HepG2 (cell line): ENCODE data around the gene WTAP. TPM values are rescaled to one million over a fixed set of nuclear protein-coding genes. Genes with fewer than 3 reads are reported as not detected.

Experiments used
- AHR ChIP-seq: IDR thresholded peaks from 2 replicates; pipeline ENCODE4 v1.6.1; 2018; ENCODE audit warnings: missing genetic modification reagents, missing compliant biosample characterization
- DNMT1 ChIP-seq: sonication (generic); formaldehyde crosslinking; IDR thresholded peaks from 2 replicates; pipeline ENCODE4 v1.5.1; 2020; ENCODE audit warnings: mild to moderate bottlenecking, missing genetic modification reagents
- MXD4 ChIP-seq: IDR thresholded peaks from 2 replicates; pipeline ENCODE4 v1.6.1; 2016; ENCODE audit warnings: mild to moderate bottlenecking, missing biosample characterization, missing genetic modification reagents
- NFYB ChIP-seq: sonication (generic); formaldehyde crosslinking; IDR thresholded peaks from 2 replicates; pipeline ENCODE4 v1.4.0; 2020; ENCODE audit warnings: missing genetic modification reagents
- RARA ChIP-seq: IDR thresholded peaks from 2 replicates; pipeline ENCODE4 v1.6.1; 2016; ENCODE audit warnings: missing genetic modification reagents, missing compliant biosample characterization
- SNAI1 ChIP-seq: sonication (generic); formaldehyde crosslinking; IDR thresholded peaks from 2 replicates; pipeline ENCODE4 v1.5.0; 2020; ENCODE audit warnings: mild to moderate bottlenecking, missing genetic modification reagents, borderline replicate concordance
- SYNCRIP ChIP-seq: fragments of 200-400 bp; formaldehyde crosslinking; IDR thresholded peaks from 2 replicates; pipeline ENCODE4 v1.6.1; 2018; ENCODE audit warnings: mild to moderate bottlenecking, low read depth, low read length; ENCODE audit not compliant: insufficient read depth
- TCF7L2 ChIP-seq: IDR thresholded peaks from 2 replicates; pipeline ENCODE4 v1.6.1; 2011; ENCODE audit warnings: mild to moderate bottlenecking, low read depth, low read length, moderate library complexity
- YY1 ChIP-seq: IDR thresholded peaks from 2 replicates; pipeline ENCODE4 v1.6.1; 2011; ENCODE audit warnings: low read length, low read depth, moderate library complexity, mild to moderate bottlenecking; ENCODE audit not compliant: insufficient read depth, insufficient replicate concordance
- ZBTB1 ChIP-seq: sonication (generic); formaldehyde crosslinking; IDR thresholded peaks from 2 replicates; pipeline ENCODE4 v1.4.0; 2020; ENCODE audit warnings: missing genetic modification reagents, borderline replicate concordance
- ZC3H4 ChIP-seq: sonication (generic); formaldehyde crosslinking; IDR thresholded peaks from 2 replicates; pipeline ENCODE4 v1.4.0; 2020; ENCODE audit warnings: missing genetic modification reagents, borderline replicate concordance
- ZFAT ChIP-seq: sonication (generic); formaldehyde crosslinking; conservative IDR thresholded peaks from 2 replicates; pipeline ENCODE4 v1.8.1; 2023; ENCODE audit warnings: missing genetic modification reagents, inconsistent platforms
- ZFP36L1 ChIP-seq: sonication (generic); formaldehyde crosslinking; IDR thresholded peaks from 2 replicates; pipeline ENCODE4 v1.8.0; 2022; ENCODE audit warnings: mild to moderate bottlenecking, missing genetic modification reagents, moderate library complexity
- ZNF232 ChIP-seq: sonication (generic); formaldehyde crosslinking; IDR thresholded peaks from 2 replicates; pipeline ENCODE4 v1.4.0; 2020; ENCODE audit warnings: missing genetic modification reagents, borderline replicate concordance
- ZNF292 ChIP-seq: sonication (generic); formaldehyde crosslinking; IDR thresholded peaks from 2 replicates; pipeline ENCODE4 v1.8.1; 2022; ENCODE audit warnings: mild to moderate bottlenecking, low read depth, missing genetic modification reagents, borderline replicate concordance
- ZNF367 ChIP-seq: sonication (generic); formaldehyde crosslinking; IDR thresholded peaks from 2 replicates; pipeline ENCODE4 v1.4.0; 2020; ENCODE audit warnings: missing genetic modification reagents, borderline replicate concordance
- ZNF430 ChIP-seq: sonication (generic); formaldehyde crosslinking; IDR thresholded peaks from 2 replicates; pipeline ENCODE4 v1.9.0; 2021; ENCODE audit warnings: mild to moderate bottlenecking, missing genetic modification reagents
- ZNF672 ChIP-seq: sonication (generic); formaldehyde crosslinking; IDR thresholded peaks from 2 replicates; pipeline ENCODE4 v1.8.1; 2022; ENCODE audit warnings: missing genetic modification reagents
- polyA plus RNA-seq, 8 experiments: library from polyadenylated mRNA; depleted of rRNA in 3 of 8; stranded (reverse) in 7 of 8; unstranded in 1 of 8; fragments of >200 nt; fragmentation: Illumina TruSeq in 4 of 8; extraction: Trizol in 4 of 8; gene quantifications; 2 replicates each; pipeline versions ENCODE4 v1.2.1 to v1.2.3, GENCODE V29; 2011 to 2016; ENCODE audit warnings: low read depth in 4 of 8, missing spikeins in 1 of 8, mixed read lengths in 1 of 8; ENCODE audit not compliant: insufficient read depth in 1 of 8
- total RNA-seq, 5 experiments: library from RNA; depleted of rRNA; stranded (reverse); fragments of >200 nt; fragmentation: Illumina TruSeq; extraction: Trizol; gene quantifications; 2 replicates each; pipeline ENCODE4 v1.2.3, GENCODE V29; 2016; ENCODE audit warnings: low read depth in 1 of 5
- TF ChIP-seq, protein P1 (sequence below): sonication (generic); formaldehyde crosslinking; IDR thresholded peaks from 2 replicates; pipeline ENCODE4 v1.4.0; 2020; ENCODE audit warnings: mild to moderate bottlenecking, low read depth, missing genetic modification reagents
- TF ChIP-seq, protein P2 (sequence below): conservative IDR thresholded peaks from 2 replicates; pipeline ENCODE4 v1.6.1; 2018; ENCODE audit warnings: missing genetic modification reagents
- TF ChIP-seq, protein P3 (sequence below): IDR thresholded peaks from 2 replicates; pipeline ENCODE4 v1.6.1; 2016
- TF ChIP-seq, protein P4 (sequence below): IDR thresholded peaks from 2 replicates; pipeline ENCODE4 v1.6.1; 2016; ENCODE audit warnings: low read depth, control low read depth
- TF ChIP-seq, protein P5 (sequence below): sonication (generic); formaldehyde crosslinking; IDR thresholded peaks from 2 replicates; pipeline ENCODE4 v1.9.0; 2021; ENCODE audit warnings: missing genetic modification reagents, mild to moderate bottlenecking, borderline replicate concordance

WTAP gene
- total and polyA plus RNA-seq, 2 of the 13 experiments (the other 11 are each of a cell fraction or from before 2014, with no cell fraction given): 31.6 to 167 TPM

- TF ChIP-seq, protein P1, sequence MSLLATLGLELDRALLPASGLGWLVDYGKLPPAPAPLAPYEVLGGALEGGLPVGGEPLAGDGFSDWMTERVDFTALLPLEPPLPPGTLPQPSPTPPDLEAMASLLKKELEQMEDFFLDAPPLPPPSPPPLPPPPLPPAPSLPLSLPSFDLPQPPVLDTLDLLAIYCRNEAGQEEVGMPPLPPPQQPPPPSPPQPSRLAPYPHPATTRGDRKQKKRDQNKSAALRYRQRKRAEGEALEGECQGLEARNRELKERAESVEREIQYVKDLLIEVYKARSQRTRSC (CRISPR knock-in tag): no peak
- TF ChIP-seq, protein P2, sequence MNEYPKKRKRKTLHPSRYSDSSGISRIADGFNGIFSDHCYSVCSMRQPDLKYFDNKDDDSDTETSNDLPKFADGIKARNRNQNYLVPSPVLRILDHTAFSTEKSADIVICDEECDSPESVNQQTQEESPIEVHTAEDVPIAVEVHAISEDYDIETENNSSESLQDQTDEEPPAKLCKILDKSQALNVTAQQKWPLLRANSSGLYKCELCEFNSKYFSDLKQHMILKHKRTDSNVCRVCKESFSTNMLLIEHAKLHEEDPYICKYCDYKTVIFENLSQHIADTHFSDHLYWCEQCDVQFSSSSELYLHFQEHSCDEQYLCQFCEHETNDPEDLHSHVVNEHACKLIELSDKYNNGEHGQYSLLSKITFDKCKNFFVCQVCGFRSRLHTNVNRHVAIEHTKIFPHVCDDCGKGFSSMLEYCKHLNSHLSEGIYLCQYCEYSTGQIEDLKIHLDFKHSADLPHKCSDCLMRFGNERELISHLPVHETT (CRISPR knock-in tag): peak; percentile 65
- peak; percentile 95 for TF ChIP-seq ZNF292 (CRISPR knock-in tag)
- TF ChIP-seq ZNF672 (CRISPR knock-in tag): no peak
- TF ChIP-seq, protein P3, sequence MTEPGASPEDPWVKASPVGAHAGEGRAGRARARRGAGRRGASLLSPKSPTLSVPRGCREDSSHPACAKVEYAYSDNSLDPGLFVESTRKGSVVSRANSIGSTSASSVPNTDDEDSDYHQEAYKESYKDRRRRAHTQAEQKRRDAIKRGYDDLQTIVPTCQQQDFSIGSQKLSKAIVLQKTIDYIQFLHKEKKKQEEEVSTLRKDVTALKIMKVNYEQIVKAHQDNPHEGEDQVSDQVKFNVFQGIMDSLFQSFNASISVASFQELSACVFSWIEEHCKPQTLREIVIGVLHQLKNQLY (CRISPR knock-in tag): no peak
- TF ChIP-seq SYNCRIP: no peak
- no peak for TF ChIP-seq ZC3H4 (CRISPR knock-in tag)
- TF ChIP-seq ZFP36L1 (CRISPR knock-in tag): peak; percentile 30; the same call in 1 of the 2 replicates
- peak; percentile 77; the same call in 1 of the 2 replicates for TF ChIP-seq ZNF232 (CRISPR knock-in tag)
- TF ChIP-seq AHR (CRISPR knock-in tag): no peak; the same call in none of the 2 replicates
- peak; percentile 81; the same call in 1 of the 2 replicates for TF ChIP-seq ZFAT
- TF ChIP-seq, protein P4, sequence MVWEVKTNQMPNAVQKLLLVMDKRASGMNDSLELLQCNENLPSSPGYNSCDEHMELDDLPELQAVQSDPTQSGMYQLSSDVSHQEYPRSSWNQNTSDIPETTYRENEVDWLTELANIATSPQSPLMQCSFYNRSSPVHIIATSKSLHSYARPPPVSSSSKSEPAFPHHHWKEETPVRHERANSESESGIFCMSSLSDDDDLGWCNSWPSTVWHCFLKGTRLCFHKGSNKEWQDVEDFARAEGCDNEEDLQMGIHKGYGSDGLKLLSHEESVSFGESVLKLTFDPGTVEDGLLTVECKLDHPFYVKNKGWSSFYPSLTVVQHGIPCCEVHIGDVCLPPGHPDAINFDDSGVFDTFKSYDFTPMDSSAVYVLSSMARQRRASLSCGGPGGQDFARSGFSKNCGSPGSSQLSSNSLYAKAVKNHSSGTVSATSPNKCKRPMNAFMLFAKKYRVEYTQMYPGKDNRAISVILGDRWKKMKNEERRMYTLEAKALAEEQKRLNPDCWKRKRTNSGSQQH (CRISPR knock-in tag): peak; percentile 86
- no peak for TF ChIP-seq TCF7L2
- no peak; the same call in 1 of the 2 replicates for TF ChIP-seq SNAI1 (CRISPR knock-in tag)
- TF ChIP-seq ZNF367 (CRISPR knock-in tag): peak; percentile 92
- TF ChIP-seq RARA (CRISPR knock-in tag): no peak
- TF ChIP-seq DNMT1 (CRISPR knock-in tag): no peak
- TF ChIP-seq NFYB: peak; percentile 100
- peak; percentile 85; the same call in 1 of the 2 replicates for TF ChIP-seq ZNF430 (CRISPR knock-in tag)
- TF ChIP-seq ZBTB1 (CRISPR knock-in tag): 0 out of 2 replicates have a peak, but pooled peaks have one; percentile 79
- TF ChIP-seq, protein P5, sequence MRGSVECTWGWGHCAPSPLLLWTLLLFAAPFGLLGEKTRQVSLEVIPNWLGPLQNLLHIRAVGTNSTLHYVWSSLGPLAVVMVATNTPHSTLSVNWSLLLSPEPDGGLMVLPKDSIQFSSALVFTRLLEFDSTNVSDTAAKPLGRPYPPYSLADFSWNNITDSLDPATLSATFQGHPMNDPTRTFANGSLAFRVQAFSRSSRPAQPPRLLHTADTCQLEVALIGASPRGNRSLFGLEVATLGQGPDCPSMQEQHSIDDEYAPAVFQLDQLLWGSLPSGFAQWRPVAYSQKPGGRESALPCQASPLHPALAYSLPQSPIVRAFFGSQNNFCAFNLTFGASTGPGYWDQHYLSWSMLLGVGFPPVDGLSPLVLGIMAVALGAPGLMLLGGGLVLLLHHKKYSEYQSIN (CRISPR knock-in tag): no peak
- TF ChIP-seq YY1: peak; percentile 82
- peak; percentile 79; the same call in 1 of the 2 replicates for TF ChIP-seq MXD4 (CRISPR knock-in tag)
These were observed 34.8 kb downstream of the WTAP start, which contains the start of gene ACAT2 (continued) for GRCh38 chr6:159761873-159762680.
